GM23338 (cell line): ENCODE data around the gene PPP1R3F. TPM values are rescaled to one million over a fixed set of nuclear protein-coding genes. Genes with fewer than 3 reads are reported as not detected.

Experiments
- ATAC-seq: fragments of 200-7000 bp; cut with Tn5 transposase; 3 replicates; pipeline ENCODE4 v1.9.1; 2020
- DNase-seq: peaks from one replicate; pipeline ENCODE4 v3.0.0-alpha.2; 2015; ENCODE audit warnings: low spot score
- H2AFZ ChIP-seq: fragments of 200-600 bp; sonication (generic); 2 replicates; pipeline ENCODE4 v1.8.0; 2016; ENCODE audit warnings: antibody characterized with exemption, mild to moderate bottlenecking, moderate library complexity
- H3F3A ChIP-seq: fragments of 200-600 bp; sonication (generic); replicated peaks from 2 replicates; pipeline ENCODE4 v1.8.0; 2017; ENCODE audit warnings: antibody characterized with exemption, mixed run types, low read depth
- H3K27ac ChIP-seq: fragments of 200-600 bp; sonication (generic); 2 replicates; pipeline ENCODE4 v1.6.1; 2016; ENCODE audit warnings: low read depth
- H3K27me3 ChIP-seq: fragments of 200-600 bp; sonication (generic); 2 replicates; pipeline ENCODE4 v1.8.0; 2016; ENCODE audit warnings: mild to moderate bottlenecking, mixed run types, moderate library complexity; ENCODE audit not compliant: insufficient read depth
- H3K36me3 ChIP-seq: fragments of 200-600 bp; sonication (generic); 2 replicates; pipeline ENCODE4 v1.8.0; 2016; ENCODE audit warnings: mild to moderate bottlenecking; ENCODE audit not compliant: insufficient read depth
- H3K4me1 ChIP-seq: fragments of 200-600 bp; sonication (generic); 2 replicates; pipeline ENCODE4 v1.8.0; 2016; ENCODE audit warnings: mild to moderate bottlenecking, moderate library complexity; ENCODE audit not compliant: insufficient read depth
- H3K4me2 ChIP-seq: fragments of 200-600 bp; sonication (generic); 2 replicates; pipeline ENCODE4 v1.7.1; 2017; ENCODE audit warnings: mixed run types
- H3K4me3 ChIP-seq: fragments of 200-600 bp; sonication (generic); 2 replicates; pipeline ENCODE4 v1.6.1; 2016; ENCODE audit warnings: mixed run types
- H3K79me2 ChIP-seq: fragments of 200-600 bp; sonication (generic); replicated peaks from 2 replicates; pipeline ENCODE4 v1.8.0; 2017; ENCODE audit warnings: mild to moderate bottlenecking; ENCODE audit not compliant: insufficient read depth
- H3K9me2 ChIP-seq: fragments of 200-600 bp; sonication (generic); 2 replicates; pipeline ENCODE4 v1.8.0; 2017; ENCODE audit not compliant: insufficient read depth
- H4K20me1 ChIP-seq: fragments of 200-600 bp; sonication (generic); replicated peaks from 2 replicates; pipeline ENCODE4 v1.8.0; 2017; ENCODE audit warnings: mild to moderate bottlenecking; ENCODE audit not compliant: insufficient read depth
- H3K27ac Mint-ChIP-seq: 2 replicates; pipeline ENCODE4 v1.8.0; 2020; ENCODE audit warnings: inconsistent platforms, mild to moderate bottlenecking, moderate library complexity, mixed read lengths
- H3K27me3 Mint-ChIP-seq: 3 replicates; pipeline ENCODE4 v1.8.0; 2022; ENCODE audit warnings: low read depth, mild to moderate bottlenecking, moderate library complexity, mixed read lengths, inconsistent platforms; ENCODE audit not compliant: insufficient read depth, poor library complexity
- H3K36me3 Mint-ChIP-seq: 3 replicates; pipeline ENCODE4 v1.8.0; 2021; ENCODE audit warnings: low read depth, mild to moderate bottlenecking, inconsistent platforms, moderate library complexity, mixed read lengths
- H3K4me1 Mint-ChIP-seq: 3 replicates; pipeline ENCODE4 v1.8.0; 2020; ENCODE audit warnings: mild to moderate bottlenecking, inconsistent platforms, mixed read lengths
- H3K4me3 Mint-ChIP-seq: 3 replicates; pipeline ENCODE4 v1.8.0; 2021; ENCODE audit warnings: moderate library complexity, mild to moderate bottlenecking, inconsistent platforms, mixed read lengths
- H3K9me3 Mint-ChIP-seq: 3 replicates; pipeline ENCODE4 v1.8.0; 2020; ENCODE audit warnings: moderate library complexity, mild to moderate bottlenecking, inconsistent platforms, mixed read lengths
- CREB1 ChIP-seq: fragments of 250-450 bp; sonication (Bioruptor Pico); IDR thresholded peaks from 2 replicates; pipeline ENCODE4 v1.5.0; 2020; ENCODE audit warnings: low read depth, mild to moderate bottlenecking, moderate library complexity
- CTCF ChIP-seq, 2 experiments: fragments of 200-600 bp in 1 of 2; sonication (generic) in 1 of 2; conservative IDR thresholded peaks; 2 replicates each; pipeline versions ENCODE4 v1.5.1 to v1.6.1; 2016 to 2017; ENCODE audit warnings: antibody characterized with exemption in 2 of 2, low read depth in 2 of 2, mild to moderate bottlenecking in 2 of 2, moderate library complexity in 1 of 2
- ETS1 ChIP-seq: IDR thresholded peaks from 2 replicates; pipeline ENCODE4 v1.6.1; 2016; ENCODE audit warnings: antibody characterized with exemption
- EZH2phosphoT487 ChIP-seq: fragments of 200-600 bp; sonication (generic); IDR thresholded peaks from one replicate; pipeline ENCODE4 v1.8.1; 2018; ENCODE audit warnings: antibody characterized with exemption; ENCODE audit not compliant: unreplicated experiment
- JUNB ChIP-seq: IDR thresholded peaks from one replicate; pipeline ENCODE4 v1.6.1; 2016; ENCODE audit warnings: antibody characterized with exemption; ENCODE audit not compliant: unreplicated experiment
- NANOG ChIP-seq: IDR thresholded peaks from 2 replicates; pipeline ENCODE4 v1.6.1; 2016; ENCODE audit warnings: antibody characterized with exemption, borderline replicate concordance
- STAT1 ChIP-seq: IDR thresholded peaks from one replicate; pipeline ENCODE4 v1.6.1; 2016; ENCODE audit warnings: antibody characterized with exemption; ENCODE audit not compliant: unreplicated experiment
- ZNF114 ChIP-seq: fragments of 250-450 bp; sonication (Bioruptor Pico); IDR thresholded peaks from 2 replicates; pipeline ENCODE4 v1.5.0; 2020; ENCODE audit warnings: mild to moderate bottlenecking, moderate library complexity
- ZNF462 ChIP-seq: fragments of 250-450 bp; sonication (Bioruptor Pico); IDR thresholded peaks from 2 replicates; pipeline ENCODE4 v1.5.0; 2020; ENCODE audit warnings: mild to moderate bottlenecking, moderate library complexity
- polyA plus RNA-seq: library from polyadenylated mRNA; unstranded; fragments of >200 nt; fragmentation: Nextera tagmentation; extraction: Ambion mirVana; gene quantifications from 2 replicates; pipeline ENCODE4 v1.2.1, GENCODE V29; 2016
- total RNA-seq: library from RNA; depleted of rRNA; stranded (reverse); fragments of >200 nt; shearing (Covaris generic); gene quantifications from 2 replicates; pipeline ENCODE4 v1.2.3, GENCODE V29; 2014

PPP1R3F gene
- total and polyA plus RNA-seq, 2 experiments from 2014 or later, result 3.1 to 11.3 TPM

GRCh38 chrX:49276671-49277534 is 7.3 kb downstream of the PPP1R3F start:
- no peaks in the 10 kb centered on the region for H3F3A ChIP-seq
- no peak overlapping the region for H3K4me3 ChIP-seq
- no peaks in the 10 kb centered on the region for H3K36me3 ChIP-seq
- H3K27me3 Mint-ChIP-seq, result peaks cover 9% of the 10 kb centered on the region
- H3K4me3 Mint-ChIP-seq, result no peak overlapping the region
- H2AFZ ChIP-seq, result no peak overlapping the region
- no peaks in the 10 kb centered on the region for H3K9me2 ChIP-seq
- H3K79me2 ChIP-seq, result peaks cover 15% of the 10 kb centered on the region
- H3K4me2 ChIP-seq, result no peak overlapping the region
- H3K27me3 ChIP-seq, result no peaks in the 10 kb centered on the region
- peaks cover 1% of the 10 kb centered on the region; the same call in 1 of the 2 replicates for H3K4me1 ChIP-seq
- TF ChIP-seq ZNF114 (no peak), ETS1 (no peak), CTCF (conservative IDR thresholded peaks at IDR 0.05; ENCODE audit: low read depth in 2 of 2) (no peak)
- DNase-seq, result no peak
- no peak overlapping the region for H3K27ac ChIP-seq
- no peaks in the 10 kb centered on the region for H3K9me3 Mint-ChIP-seq
- H4K20me1 ChIP-seq, result no peaks in the 10 kb centered on the region; the same call in 1 of the 2 replicates
- peaks cover 12% of the 10 kb centered on the region; the same call in 2 of the 3 replicates for H3K36me3 Mint-ChIP-seq
- H3K4me1 Mint-ChIP-seq, result peaks cover 23% of the 10 kb centered on the region
- ATAC-seq, result no peak
- H3K27ac Mint-ChIP-seq, result no peak overlapping the region

- Histone ChIP-seq H3K4me1 (no peaks in the 10 kb centered on the region), H3F3A (no peaks in the 10 kb centered on the region), H3K79me2 (peaks cover 9% of the 10 kb centered on the region), H3K27ac (no peak overlapping the region), H3K4me2 (no peak overlapping the region), H2AFZ (no peak overlapping the region), H3K27me3 (no peaks in the 10 kb centered on the region), H3K36me3 (no peaks in the 10 kb centered on the region), H4K20me1 (no peaks in the 10 kb centered on the region; the same call in 1 of the 2 replicates), H3K9me2 (no peaks in the 10 kb centered on the region), H3K4me3 (no peak overlapping the region)
- no peak for ATAC-seq
- Mint-ChIP-seq H3K27me3 (peaks cover 9% of the 10 kb centered on the region), H3K27ac (no peak overlapping the region; the same call in 1 of the 2 replicates), H3K4me3 (no peak overlapping the region), H3K4me1 (peaks cover 29% of the 10 kb centered on the region), H3K9me3 (no peaks in the 10 kb centered on the region), H3K36me3 (peaks cover 11% of the 10 kb centered on the region; the same call in 2 of the 3 replicates)
- no peak for DNase-seq
- no peak for TF ChIP-seq JUNB
- TF ChIP-seq CREB1, result no peak
- no peak for TF ChIP-seq ETS1
- TF ChIP-seq STAT1, result no peak
- TF ChIP-seq EZH2phosphoT487, result no peak
- no peak for TF ChIP-seq ZNF462 (CRISPR knock-in tag)
- TF ChIP-seq NANOG, result no peak
Observed at GRCh38 chrX:49277535-49277830, 7.9 kb downstream of the PPP1R3F start.
